ENCODE measurements around the gene OTUB1.

DNA sequence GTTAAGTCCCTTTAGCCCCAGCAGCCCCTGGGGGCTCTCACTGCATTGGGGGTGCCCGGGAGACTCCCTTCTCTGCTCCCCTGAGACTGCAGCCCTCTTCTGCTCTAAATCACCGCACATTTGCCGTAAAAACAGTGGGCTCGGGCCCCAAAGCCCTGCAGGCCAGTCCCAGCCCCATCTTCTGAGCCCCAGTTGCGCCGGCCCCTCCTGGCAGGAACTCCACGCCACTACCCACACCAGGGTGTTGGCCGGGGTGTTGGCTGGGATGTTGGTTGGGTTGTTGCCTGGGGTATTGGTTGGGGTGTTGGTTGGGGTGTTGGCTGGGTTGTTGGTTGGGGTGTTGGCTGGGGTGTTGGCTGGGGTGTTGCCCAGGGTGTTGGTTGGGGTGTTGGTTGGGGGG lies 23.5 kb downstream of the OTUB1 start:
- TF ChIP-seq CTCF (IDR thresholded peaks at IDR 0.05) (no peak), POLR2A (IDR thresholded peaks at IDR 0.05) (no peak)

Measured in heart left ventricle (tissue), 13 donors.